HG03025 (cell line): ENCODE data around the gene FAM3B.
"Not testable (repeated sequence)": the region's sequence is repeated elsewhere in the genome, so short reads cannot be mapped to it uniquely, and the experiment has no call there.

Experiments
- ATAC-seq: cut with Tn5 transposase; IDR thresholded peaks from one replicate; pipeline ENCODE4 v1.9.1; 2021; ENCODE audit warnings: mild to moderate bottlenecking, moderate library complexity; ENCODE audit not compliant: unreplicated experiment, low FRiP score

FAM3B gene

DNA sequence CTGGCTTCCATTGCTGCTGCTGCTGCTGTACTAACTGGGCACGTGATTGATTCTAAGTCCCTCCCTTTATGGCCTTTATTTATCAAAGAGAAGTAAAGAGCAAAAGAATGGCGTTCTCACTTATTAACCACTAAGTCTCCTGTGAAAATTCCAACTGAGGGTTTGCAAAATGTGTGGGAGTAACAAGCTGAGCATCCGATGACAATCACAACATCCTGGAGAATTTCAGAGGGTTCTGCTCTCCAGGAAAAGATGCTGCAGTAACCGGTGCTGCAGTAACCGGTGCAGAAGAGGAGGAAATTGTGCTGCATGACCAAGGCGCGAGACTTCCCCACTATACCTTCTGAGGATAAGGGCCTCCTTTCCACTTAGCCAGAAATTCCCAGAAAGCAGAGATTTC, 32.5 kb downstream of the FAM3B start:
- ATAC-seq = no peak

DNA sequence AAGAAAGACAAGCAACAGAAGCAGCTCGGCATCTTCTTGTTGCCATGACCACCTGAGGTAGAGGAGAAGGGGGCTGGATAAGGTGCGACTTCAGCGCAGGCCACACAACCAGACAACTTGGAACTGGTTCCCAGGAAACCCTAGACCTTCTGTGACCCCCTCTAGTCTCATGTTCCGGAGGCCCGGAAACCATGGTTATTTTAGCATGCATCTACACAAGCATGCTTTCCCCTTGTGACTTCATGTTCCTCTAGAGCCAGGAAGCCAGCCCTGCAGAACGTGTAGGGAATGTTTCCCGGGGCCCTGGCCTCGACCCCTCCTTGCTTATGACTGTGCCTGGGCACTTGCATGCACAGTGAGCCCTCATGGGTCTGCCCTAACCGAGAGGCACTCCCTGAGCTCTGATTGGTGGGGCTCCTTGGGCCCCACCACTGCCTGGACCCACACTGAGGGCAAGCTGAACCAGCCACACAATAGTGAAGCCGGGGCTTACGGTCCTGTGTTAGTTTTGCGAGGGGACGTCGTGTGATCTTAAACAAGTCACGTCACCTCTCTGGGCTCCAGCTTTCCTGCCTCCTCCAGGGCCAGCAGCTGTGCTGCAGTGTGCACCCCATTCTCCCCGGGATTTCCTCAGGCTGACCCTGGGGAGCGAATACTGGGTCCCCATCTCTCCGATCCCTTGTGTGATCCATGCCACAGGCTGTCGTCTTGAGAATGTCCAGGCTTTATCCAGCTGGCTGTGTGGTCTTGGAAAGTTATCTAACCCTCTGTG, 33.2 kb downstream of the FAM3B start:
- no peak for ATAC-seq

DNA sequence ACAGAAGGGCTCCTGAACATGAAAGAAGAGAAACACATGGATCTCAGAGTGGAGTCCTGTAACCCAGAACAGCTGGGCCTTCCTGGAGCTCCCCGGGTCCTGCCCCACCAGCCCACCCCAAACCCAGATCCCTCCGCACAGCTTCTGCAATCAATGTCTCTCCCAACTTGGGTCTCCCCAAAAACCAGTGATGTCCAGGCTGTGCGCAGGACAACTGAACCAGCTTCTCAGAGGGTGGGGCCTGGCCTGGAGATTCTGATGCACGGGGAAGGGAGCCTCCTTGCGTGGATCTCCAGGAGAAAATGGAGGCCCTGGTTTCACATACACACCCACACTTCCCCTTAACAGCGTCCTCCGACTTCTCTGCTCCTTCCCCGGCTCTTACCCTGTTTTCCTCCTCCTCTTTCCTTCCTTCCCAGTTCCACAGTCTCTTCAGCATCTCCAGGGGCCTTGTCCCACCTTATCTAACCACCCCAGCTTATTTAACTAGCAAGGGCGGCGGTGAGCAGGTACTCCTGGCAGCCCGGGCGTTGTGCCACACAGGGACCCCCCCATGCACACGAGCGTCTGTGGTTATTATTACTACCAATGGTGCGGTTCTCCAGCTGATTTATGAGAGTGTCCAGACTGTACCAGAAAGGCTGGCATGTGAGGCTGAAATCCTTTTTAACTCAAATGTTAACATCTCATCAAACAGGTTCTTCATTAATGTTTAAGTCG, 34.0 kb downstream of the FAM3B start:
- ATAC-seq = no peak

- ATAC-seq = no peak
Observed at GRCh38 chr21:41357546-41357945, 40.9 kb downstream of the FAM3B start.

DNA sequence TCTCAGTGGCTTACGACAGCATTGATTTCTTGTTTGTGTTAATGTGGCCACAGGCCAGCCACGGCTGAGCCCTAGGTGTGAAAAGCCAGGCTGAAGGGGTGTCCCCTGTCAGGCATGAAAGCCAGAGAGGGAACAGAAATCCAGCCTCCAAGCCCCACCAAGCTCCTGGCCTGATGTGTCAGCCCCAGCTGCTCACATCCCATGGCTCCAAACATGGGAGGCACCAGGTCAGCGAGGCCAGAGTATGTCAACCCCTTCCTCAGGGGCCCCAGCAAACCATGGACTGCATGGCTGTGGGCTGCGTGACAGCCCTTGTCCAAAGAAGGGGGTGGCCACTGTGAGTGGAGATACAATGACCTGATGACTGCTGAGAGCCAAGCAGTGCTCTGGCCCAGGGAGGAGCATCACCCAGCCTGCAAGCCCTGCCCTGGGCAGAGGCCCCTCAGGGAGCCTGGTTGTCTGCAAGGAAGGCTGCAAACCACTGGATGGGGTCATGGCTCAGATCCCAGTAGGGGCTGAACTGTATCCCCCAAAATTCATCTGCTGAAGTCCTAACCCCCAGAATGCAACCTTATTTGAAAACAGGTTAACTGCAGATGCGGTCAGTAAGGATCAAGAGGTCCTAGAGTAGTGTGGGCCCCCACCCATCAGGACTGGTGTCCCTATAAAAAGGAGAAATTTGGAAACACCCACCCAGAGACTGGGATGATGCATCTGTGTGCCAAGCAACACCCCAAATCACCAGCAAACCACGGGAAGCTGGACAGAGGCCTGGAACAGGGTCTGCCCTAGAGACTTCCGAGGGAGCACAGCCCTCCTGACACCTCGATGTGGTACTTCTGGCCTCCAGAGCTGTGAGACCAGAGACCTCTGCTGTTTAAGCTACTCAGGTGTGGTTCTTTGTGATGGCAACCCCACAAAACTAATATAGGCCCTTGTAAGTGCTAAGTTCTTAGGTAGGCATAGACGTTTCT, 41.9 kb downstream of the FAM3B start:
- no peak for ATAC-seq

- ATAC-seq = no peak
Observed at GRCh38 chr21:41359286-41359685, 42.7 kb downstream of the FAM3B start.

GRCh38 chr21:41359754-41360071, 43.1 kb downstream of the FAM3B start:
- not testable (repeated sequence) for ATAC-seq

DNA sequence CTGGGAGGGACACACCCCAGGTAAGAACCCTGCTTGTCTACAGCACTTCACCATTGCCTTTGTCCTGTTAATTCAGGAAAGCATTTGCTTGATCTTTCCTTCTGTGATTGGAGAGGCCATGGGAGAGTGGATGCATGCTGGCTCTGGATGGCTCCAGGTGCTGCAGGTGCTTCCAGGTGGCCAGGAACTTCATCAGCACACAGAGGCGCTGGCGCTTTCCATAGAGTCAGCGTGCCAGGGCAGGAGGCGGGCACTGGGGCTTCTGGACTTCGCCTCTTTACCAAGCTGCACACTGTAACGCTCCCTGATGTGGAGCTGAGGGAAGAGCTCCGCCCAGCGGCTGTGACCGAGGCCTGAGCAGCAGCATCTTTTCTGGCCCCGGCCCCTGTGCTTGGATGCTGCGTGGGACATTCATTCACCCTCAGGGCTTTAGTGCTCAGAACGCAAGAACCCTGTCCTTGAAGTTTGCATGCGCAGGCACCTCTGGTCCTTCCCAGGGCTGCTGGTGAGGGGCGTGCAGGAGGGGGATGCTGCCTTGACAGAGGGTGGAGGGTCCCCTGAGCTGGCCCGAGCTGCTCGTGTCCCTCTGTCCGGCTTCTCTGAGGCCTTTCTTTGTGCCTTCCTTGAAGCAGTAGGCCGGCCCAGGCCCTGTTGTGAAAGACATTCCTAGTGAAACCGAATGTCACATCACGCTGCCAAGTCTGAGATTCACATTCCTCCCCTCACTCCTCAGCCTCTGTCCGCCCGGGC, 43.6 kb downstream of the FAM3B start:
- ATAC-seq = no peak

- ATAC-seq = no peak
Observed at GRCh38 chr21:41361053-41361785, 44.6 kb downstream of the FAM3B start.

DNA sequence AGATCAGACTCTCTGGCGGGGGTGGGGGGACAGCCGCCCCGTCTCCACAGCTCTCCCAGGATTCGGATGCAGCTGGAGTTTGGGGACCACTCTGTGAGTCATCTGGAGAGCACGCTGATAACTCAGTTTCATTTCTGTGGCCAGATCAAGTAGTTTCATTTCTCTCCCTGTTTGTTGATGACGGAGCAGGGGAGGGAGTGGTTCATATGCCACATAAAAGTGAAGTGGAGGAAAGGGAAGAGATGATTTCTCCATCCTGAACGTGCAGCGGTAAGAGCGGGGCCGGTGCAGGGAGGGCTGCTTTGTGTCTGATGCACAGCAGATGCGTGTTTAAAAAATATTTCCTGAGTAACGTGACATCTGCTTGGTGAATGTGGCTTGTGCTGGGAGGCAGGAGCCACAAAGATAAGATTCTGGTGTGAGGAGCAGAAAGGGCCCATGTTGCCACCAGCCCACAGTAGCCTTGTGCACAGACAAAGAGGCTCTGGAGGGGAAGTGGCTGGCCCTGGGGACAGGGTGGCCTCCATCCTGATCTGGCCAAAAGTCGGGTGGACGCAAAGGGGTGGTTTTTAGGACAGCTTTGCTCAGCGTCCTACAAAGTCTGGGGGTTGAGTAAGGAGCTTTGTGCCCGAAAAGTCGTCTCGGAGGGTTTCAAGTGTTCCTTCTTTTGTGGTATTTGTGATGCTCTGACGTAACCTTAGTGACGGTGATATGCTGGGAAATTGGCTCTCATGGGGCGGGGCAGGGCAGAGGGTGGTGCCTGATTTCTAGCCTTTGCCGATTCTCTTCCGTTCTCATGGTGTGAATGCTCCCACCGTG, 45.4 kb downstream of the FAM3B start, which contains the start of gene MX2:
TSS of gene MX2 (plus strand) at position 242 of the 819 bp plus-strand sequence. CDS start 14,880 bp downstream, outside the sequence.
- peak; percentile 39 for ATAC-seq

- no peak for ATAC-seq
Observed at GRCh38 chr21:41362605-41363369, 46.2 kb downstream of the FAM3B start.

- no peak for ATAC-seq
Observed at GRCh38 chr21:41363370-41364270, 47.0 kb downstream of the FAM3B start.

- ATAC-seq = no peak
Observed at GRCh38 chr21:41364308-41364707, 47.7 kb downstream of the FAM3B start.

DNA sequence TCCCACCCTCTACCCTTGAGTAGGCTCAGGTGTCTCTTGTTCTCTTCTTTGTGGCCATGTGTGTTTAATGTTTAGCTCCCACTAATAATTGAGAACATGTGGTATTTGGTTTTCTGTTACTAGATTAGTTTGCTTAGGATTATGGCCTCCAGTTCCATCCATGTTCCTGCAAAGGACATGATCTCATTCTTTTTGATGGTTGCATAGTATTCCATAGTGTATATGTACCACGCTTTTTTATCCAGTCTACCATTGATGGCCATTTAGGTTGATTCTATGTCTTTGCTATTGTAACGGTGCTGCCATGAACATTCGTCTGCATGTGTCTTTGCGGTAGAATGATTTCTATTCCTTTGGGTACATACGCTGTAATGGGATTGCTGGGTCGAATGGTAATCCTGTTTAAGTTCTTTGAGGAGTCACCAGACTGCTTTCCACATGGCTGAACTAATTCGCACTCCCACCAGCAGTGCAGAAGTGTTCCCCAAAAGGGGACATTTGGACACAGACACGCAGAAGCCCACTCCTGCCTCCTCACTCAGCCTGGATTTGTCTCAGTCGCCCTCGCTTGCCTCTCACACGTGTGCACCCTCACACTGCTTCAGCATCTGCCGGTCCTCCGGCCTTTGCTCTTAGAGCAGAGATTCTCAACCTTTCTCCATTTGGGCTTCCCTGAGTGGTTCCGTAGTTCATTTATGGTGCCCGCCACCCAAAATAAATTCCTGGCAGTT, 48.9 kb downstream of the FAM3B start:
- ATAC-seq = no peak

GRCh38 chr21:41366522-41367151, 50.0 kb downstream of the FAM3B start:
- ATAC-seq = no peak
